CD14-positive monocyte (primary cell): ENCODE results near the gene SKOR1. TPM values are rescaled to one million over a fixed set of nuclear protein-coding genes. Genes with fewer than 3 reads are reported as not detected.
A peak's percentile ranks its signal among the peaks of the same experiment; 100 is the strongest.

Experiments used
- DNase-seq, 3 donors: peaks; one replicate each; pipeline ENCODE4 v3.0.0-alpha.2; 2011 to 2022
- H2AFZ ChIP-seq: 2 replicates; pipeline ENCODE4 v1.6.0; 2012; ENCODE audit warnings: mild to moderate bottlenecking, low read depth, low read length, inconsistent platforms; ENCODE audit not compliant: insufficient read depth, poor library complexity, severe bottlenecking
- H3K27ac ChIP-seq, 2 donors: 1 replicate in 1 of 2; 2 replicates in 1 of 2; pipeline ENCODE4 v1.5.1; 2012 to 2013; ENCODE audit warnings: low read length in 2 of 2, control low read depth in 1 of 2, inconsistent platforms in 1 of 2, low read depth in 1 of 2, mild to moderate bottlenecking in 1 of 2
- H3K27me3 ChIP-seq, 2 donors: one replicate each; pipeline versions ENCODE4 v1.6.0 to v1.6.1; 2011 to 2013; ENCODE audit warnings: low read length in 2 of 2; ENCODE audit not compliant: control insufficient read depth in 2 of 2, insufficient read depth in 2 of 2
- H3K36me3 ChIP-seq, 2 donors: replicated peaks in 1 of 2; 1 replicate in 1 of 2; 2 replicates in 1 of 2; pipeline versions ENCODE4 v1.5.1 to v1.6.1; 2012 to 2013; ENCODE audit warnings: low read length in 2 of 2, control low read depth in 1 of 2, inconsistent platforms in 1 of 2, mild to moderate bottlenecking in 1 of 2; ENCODE audit not compliant: insufficient read depth in 2 of 2, control insufficient read depth in 1 of 2
- H3K4me1 ChIP-seq, 2 donors: 1 replicate in 1 of 2; 2 replicates in 1 of 2; pipeline versions ENCODE4 v1.5.1 to v1.6.1; 2012 to 2013; ENCODE audit warnings: low read length in 2 of 2, control low read depth in 1 of 2, inconsistent platforms in 1 of 2, mild to moderate bottlenecking in 1 of 2, moderate library complexity in 1 of 2; ENCODE audit not compliant: insufficient read depth in 2 of 2, control insufficient read depth in 1 of 2
- H3K4me2 ChIP-seq: replicated peaks from 2 replicates; pipeline ENCODE3; 2012; ENCODE audit warnings: low read length, moderate library complexity, mild to moderate bottlenecking; ENCODE audit not compliant: poor library complexity, severe bottlenecking; ENCODE audit errors: extremely low read depth
- H3K4me3 ChIP-seq, 3 experiments: fragments of 200-600 bp in 1 of 3; sonication (generic) in 1 of 3; replicated peaks in 1 of 3; 1 replicate in 2 of 3; 2 replicates in 1 of 3; pipeline ENCODE4 v1.5.1; 2011 to 2013; ENCODE audit warnings: low read length in 3 of 3, mild to moderate bottlenecking in 3 of 3, control low read depth in 2 of 3, low read depth in 2 of 3, inconsistent platforms in 1 of 3, moderate library complexity in 1 of 3
- H3K79me2 ChIP-seq: 2 replicates; pipeline ENCODE4 v1.6.0; 2012; ENCODE audit warnings: mild to moderate bottlenecking, control low read depth, inconsistent platforms, low read length, moderate library complexity; ENCODE audit not compliant: insufficient read depth
- H3K9ac ChIP-seq: 2 replicates; pipeline ENCODE4 v1.6.0; 2017; ENCODE audit warnings: low read length, mild to moderate bottlenecking; ENCODE audit not compliant: insufficient read depth, poor library complexity, severe bottlenecking
- H3K9me3 ChIP-seq, 2 donors: replicated peaks in 1 of 2; 1 replicate in 1 of 2; 2 replicates in 1 of 2; pipeline versions ENCODE4 v1.5.1 to v1.6.1; 2012 to 2013; ENCODE audit warnings: low read length in 2 of 2, control low read depth in 1 of 2; ENCODE audit not compliant: control insufficient read depth in 1 of 2, insufficient read depth in 1 of 2
- H4K20me1 ChIP-seq: 2 replicates; pipeline ENCODE4 v1.6.0; 2012; ENCODE audit warnings: mild to moderate bottlenecking, low read length, control low read depth, moderate library complexity; ENCODE audit not compliant: insufficient read depth
- H3K27ac Mint-ChIP-seq, 7 donors: one replicate each; pipeline ENCODE4 v1.8.0; 2020; ENCODE audit warnings: mild to moderate bottlenecking in 7 of 7, mixed read lengths in 7 of 7, moderate library complexity in 6 of 7, inconsistent platforms in 2 of 7
- H3K27me3 Mint-ChIP-seq, 3 donors: one replicate each; pipeline ENCODE4 v1.8.0; 2021 to 2022; ENCODE audit warnings: low read depth in 3 of 3, mild to moderate bottlenecking in 3 of 3, mixed read lengths in 3 of 3, moderate library complexity in 3 of 3, inconsistent platforms in 1 of 3
- H3K36me3 Mint-ChIP-seq, 2 donors: one replicate each; pipeline ENCODE4 v1.8.0; 2020; ENCODE audit warnings: mixed read lengths in 2 of 2, inconsistent platforms in 1 of 2, mild to moderate bottlenecking in 1 of 2
- H3K4me1 Mint-ChIP-seq: one replicate; pipeline ENCODE4 v1.8.0; 2020; ENCODE audit warnings: mild to moderate bottlenecking, mixed read lengths
- H3K4me3 Mint-ChIP-seq, 2 donors: one replicate each; pipeline ENCODE4 v1.8.0; 2020; ENCODE audit warnings: mild to moderate bottlenecking in 2 of 2, mixed read lengths in 2 of 2, moderate library complexity in 1 of 2
- H3K9me3 Mint-ChIP-seq, 7 donors: one replicate each; pipeline ENCODE4 v1.8.0; 2020 to 2022; ENCODE audit warnings: mixed read lengths in 7 of 7, mild to moderate bottlenecking in 6 of 7, moderate library complexity in 6 of 7, inconsistent platforms in 2 of 7
- CTCF ChIP-seq: fragments of 200-600 bp; IDR thresholded peaks from one replicate; pipeline ENCODE4 v1.8.0; 2022; ENCODE audit warnings: antibody characterized with exemption, mild to moderate bottlenecking
- WGBS: methylation state at CpG from one replicate; pipeline ENCODE4 v1.1.5; 2013; ENCODE audit warnings: missing lambda C conversion rate; ENCODE audit not compliant: insufficient coverage; 5-methylcytosine and 5-hydroxymethylcytosine counted together
- intact Hi-C, 2 donors: fragments of 100-400 bp; cut with micrococcal nuclease; formaldehyde crosslinking; loops; one replicate each; pipeline versions ENCODE4 v1.15.0 to v1.15.1; 2023
- polyA plus RNA-seq, 3 donors: library from polyadenylated mRNA; depleted of rRNA in 1 of 3; unstranded in 2 of 3; stranded (reverse) in 1 of 3; fragments of 300-500 nt in 2 of 3; fragments of >200 nt in 1 of 3; fragmentation: Illumina TruSeq in 2 of 3; gene quantifications; 1 replicate in 2 of 3; 2 replicates in 1 of 3; pipeline ENCODE4 v1.2.3, GENCODE V29; 2012 to 2021

The SKOR1 gene
- polyA plus RNA-seq, 3 donors, result 0.23 TPM; not detected in 2

DNA sequence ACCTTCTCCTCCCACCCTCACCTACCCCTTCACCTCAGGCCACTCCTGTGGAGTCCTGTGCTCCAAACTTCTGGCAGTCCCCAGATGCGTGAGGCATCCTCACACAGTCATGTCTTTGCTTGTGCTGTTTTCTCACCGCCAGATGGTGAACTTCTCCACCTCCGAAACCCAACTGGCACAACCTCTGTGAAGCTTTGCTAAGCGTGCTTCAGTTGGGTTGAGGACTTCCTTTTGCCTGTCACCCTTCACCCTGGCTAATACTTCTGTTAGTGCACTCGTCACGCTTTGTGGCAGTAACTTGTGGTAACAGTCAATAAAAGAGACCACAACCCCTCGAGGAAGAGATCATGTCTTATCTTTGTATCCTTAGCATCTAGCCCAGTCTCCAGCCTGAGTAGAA is 42.0 kb upstream of the SKOR1 start:
- peaks cover 41% of the 10 kb centered on the region for H3K4me1 Mint-ChIP-seq

DNA sequence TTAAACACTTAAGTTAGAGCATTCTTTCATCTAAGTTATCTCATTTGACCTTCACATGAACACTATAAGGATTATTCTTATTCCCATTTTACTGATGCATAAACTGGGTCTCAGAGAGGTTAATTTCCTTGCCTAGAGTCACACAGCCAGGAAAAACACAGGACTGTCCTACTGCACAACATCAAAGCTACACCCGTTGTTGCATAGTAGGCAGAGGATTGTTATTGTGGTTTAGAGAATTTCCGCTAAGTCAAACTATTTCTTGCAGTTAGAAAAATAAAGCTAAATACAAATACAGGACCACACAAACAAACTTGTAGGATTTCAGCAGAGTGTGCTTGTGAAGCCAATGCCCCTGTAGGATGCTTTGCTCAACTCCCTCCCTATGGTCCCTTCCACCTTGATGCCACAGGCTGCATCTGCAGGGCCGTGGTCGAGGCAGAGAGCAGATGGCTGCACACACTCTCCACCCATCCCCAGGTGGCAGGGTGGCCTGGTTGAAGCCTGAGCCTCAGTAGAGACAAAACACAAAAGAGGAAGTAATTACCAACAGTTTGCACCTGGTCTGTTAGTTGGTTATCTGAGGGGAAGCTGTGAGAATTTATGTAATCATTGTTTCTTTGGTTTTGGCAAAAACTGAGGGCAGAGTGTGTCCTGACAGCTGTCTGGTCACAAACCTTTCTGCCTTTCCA is 41.1 kb upstream of the SKOR1 start:
- TF ChIP-seq CTCF, result no peak
- Histone ChIP-seq H3K9ac (no peak overlapping the region), H3K79me2 (no peaks in the 10 kb centered on the region), H3K4me3 (no peak overlapping the region), H3K36me3 (no peaks in the 10 kb centered on the region), H3K4me1 (peaks cover 23 to 30% of the 10 kb centered on the region in 2 donors), H3K27ac (no peak overlapping the region), H2AFZ (no peak overlapping the region), H3K27me3 (no peaks in the 10 kb centered on the region), H3K4me2 (no peak overlapping the region), H4K20me1 (no peaks in the 10 kb centered on the region), H3K9me3 (no peaks in the 10 kb centered on the region)
- H3K27me3 Mint-ChIP-seq, result no peaks in the 10 kb centered on the region
- no peak for DNase-seq
- no CpG with 5 or more reads among the region's 4 CpGs for WGBS
- H3K36me3 Mint-ChIP-seq, result peaks cover 19 to 23% of the 10 kb centered on the region in 2 donors
- intact Hi-C loops, result no loop called here
- H3K4me1 Mint-ChIP-seq, result peaks cover 37% of the 10 kb centered on the region
- H3K4me3 Mint-ChIP-seq, result no peak overlapping the region
- peak overlapping the region in 1 of 7 donors; percentile 18 for H3K27ac Mint-ChIP-seq
- no peaks in the 10 kb centered on the region for H3K9me3 Mint-ChIP-seq

More for the DNA sequence above, 42.0 kb upstream of the SKOR1 start:
- Histone ChIP-seq H3K4me1 (peaks cover 26 to 31% of the 10 kb centered on the region in 2 donors), H3K27me3 (no peaks in the 10 kb centered on the region), H3K4me2 (no peak overlapping the region), H3K9me3 (no peaks in the 10 kb centered on the region), H3K36me3 (no peaks in the 10 kb centered on the region), H3K79me2 (no peaks in the 10 kb centered on the region), H3K27ac (no peak overlapping the region), H3K4me3 (no peak overlapping the region), H2AFZ (no peak overlapping the region), H4K20me1 (no peaks in the 10 kb centered on the region), H3K9ac (no peak overlapping the region)
- no peak overlapping the region for H3K4me3 Mint-ChIP-seq
- intact Hi-C loops, result no loop called here
- H3K27ac Mint-ChIP-seq, result peak overlapping the region in 1 of 7 donors; percentile 26
- no peak for TF ChIP-seq CTCF
- 11% methylated on average over 3 of the region's 7 CpGs for WGBS
- H3K27me3 Mint-ChIP-seq, result no peaks in the 10 kb centered on the region
- DNase-seq, result peak in 1 of 3 donors; percentile 15
- H3K9me3 Mint-ChIP-seq, result no peaks in the 10 kb centered on the region
- H3K36me3 Mint-ChIP-seq, result peaks cover 16 to 23% of the 10 kb centered on the region in 2 donors
